ENCODE data around the gene FAM20C.

The FAM20C gene

DNA sequence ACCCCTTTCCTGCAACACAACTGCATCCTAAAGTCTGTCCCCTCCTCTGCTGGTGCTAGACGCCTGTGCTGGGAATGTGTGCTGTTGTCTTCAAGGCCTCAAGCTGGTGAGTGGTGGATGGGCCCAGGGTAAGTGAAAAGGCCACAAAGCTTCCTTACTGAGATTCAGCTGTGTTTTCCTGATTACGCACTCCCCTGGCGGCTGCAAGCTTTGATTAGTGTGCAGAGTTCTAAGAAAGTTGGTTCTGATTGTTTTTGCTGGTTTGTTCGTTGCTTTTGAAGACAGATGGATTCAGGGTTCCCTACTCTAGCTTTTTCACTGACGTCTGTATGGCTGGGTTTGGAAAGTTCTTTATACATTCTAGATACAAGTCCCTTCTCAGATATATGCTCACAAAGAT is 85.7 kb downstream of the FAM20C start:
- DNase-seq: no peak

DNA sequence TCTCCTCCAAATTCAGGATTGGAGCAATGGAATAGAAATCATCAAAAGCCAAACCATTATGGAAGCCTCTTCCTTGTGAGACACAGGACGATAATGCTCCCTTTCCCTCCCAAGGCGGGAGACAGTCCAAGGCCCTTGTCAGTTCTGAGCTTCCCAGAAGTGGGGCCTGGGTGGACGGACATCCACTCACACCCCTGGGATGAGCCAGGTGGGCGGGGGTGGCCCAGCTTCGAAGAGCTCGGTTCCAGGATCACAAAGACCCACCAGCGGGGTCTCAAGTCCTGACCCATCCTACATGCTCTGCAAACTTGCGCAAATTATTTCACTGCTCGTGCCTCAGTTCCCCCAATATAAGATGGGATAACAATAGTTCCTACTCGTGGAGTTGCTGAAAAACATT is 87.5 kb downstream of the FAM20C start:
- DNase-seq: no peak

DNA sequence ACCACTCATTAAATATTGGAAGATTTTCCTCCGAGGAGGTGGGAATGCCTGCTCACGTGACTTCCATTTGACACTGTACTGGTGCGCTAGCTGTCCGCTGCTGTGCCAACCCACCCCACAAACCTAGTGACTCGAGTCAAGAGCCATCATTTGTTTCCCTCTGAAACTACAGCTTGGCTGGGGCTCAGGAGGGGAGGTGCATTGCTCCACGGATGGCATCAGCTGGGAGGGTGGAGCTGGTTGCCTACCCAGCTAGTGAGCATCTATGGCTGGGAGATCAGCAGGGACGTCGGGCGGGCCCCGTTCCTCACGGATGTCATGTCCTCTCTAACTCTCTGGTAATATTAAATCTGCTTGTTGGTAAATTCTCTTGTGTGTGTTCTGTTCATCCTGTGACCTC is 88.1 kb downstream of the FAM20C start:
- no peak for DNase-seq

DNA sequence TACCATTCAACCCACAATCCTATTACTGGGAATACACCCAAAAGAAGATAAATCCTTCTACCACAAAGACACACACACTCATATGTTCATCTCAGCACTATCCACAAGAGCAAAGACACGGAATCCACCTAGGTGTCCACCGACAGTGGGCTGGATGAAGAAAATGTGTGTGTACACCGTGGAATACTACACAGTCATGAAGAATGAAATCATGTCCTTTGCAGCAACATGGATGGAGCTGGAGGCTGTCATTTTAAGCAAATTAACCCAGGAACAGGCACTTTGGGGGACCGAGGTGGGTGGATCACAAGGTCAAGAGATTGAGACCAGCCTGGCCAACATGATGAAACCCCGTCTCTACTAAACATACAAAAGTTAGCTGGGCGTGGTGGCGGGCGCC is 89.3 kb downstream of the FAM20C start:
- DNase-seq: no peak

DNA sequence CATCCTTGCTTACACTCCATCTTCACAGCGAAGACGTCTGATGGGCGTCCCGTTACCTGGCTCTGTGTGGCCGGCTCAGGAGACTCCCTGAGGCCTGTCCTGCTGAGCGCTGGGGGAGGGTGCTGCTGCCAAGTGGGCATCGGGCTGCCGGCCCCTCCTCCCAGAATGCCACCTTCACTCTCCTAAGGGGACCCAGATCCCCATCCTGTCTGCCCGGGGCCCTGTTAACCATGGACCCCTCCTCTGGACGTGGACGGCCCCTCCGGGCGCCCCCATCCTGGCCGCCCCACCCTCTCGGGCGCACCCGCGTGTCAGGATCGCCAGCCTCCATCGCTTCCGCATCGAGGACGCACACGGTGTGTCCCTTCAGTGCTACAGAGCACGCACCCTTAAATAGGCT is 90.2 kb downstream of the FAM20C start:
- no peak for DNase-seq

DNA sequence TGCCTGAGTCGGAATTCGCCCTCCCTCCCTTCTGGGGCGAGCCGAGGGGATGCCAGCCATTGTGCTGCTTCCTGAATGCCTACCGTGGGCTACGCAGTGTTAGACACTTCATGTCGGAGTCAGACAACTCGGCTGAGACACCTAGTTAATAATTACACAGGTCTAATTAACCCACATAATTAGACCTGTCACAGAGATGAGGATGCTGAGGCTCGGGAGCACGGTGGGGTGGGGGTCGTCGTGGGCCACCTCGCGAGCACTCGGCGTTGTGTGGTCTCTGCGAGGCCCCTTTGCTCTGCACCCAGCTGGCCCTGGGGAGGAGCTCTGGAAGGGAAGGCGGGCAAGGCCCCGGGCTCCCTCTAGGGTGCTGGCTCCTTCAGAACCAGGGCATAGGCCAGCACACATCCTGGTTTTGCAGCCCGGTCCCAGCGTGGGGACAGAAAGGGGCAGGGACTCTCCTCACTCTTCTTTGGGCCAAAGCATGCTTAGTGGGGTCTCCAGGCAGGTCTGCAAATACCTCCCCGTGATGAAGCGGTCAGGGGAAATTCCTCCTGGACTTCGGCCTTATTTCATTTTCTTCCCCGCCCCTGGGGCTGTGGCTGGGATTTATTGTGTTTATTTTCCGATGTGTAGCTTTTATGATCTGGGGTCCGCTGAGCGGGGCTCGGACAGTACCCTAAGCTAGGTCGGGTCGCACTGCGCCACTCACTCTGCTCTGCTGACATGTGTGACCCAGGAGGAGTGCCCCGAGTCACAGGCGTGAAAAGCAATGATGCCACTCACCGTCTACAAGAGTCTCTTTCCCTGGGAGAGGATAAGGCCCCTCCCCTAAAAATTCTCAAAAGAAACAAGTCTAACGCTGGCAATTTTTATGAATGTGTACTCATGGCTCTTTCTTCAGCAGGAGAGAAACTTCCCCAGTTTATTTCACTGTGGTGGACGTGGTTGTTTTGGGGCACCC is 92.7 kb downstream of the FAM20C start:
- DNase-seq: no peak

DNA sequence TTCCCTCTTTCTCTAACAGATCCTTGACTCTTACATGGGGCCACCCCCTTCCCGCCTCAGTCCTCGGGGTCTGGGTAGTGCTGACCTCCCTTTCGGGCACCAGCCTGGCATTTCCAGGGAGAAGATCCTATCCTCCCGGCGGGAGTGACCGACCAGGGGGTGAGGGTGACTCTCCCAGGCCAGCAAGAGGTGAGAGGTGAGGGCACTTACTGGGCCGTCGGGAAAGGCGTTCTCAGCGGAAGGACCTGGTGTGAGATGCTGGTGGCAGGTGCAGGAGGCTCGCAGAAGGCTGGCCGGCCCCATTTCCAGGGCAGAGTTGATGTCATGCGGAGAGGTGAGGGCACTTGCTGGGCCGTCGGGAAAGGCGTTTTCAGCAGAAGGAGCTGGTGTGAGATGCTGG is 93.4 kb downstream of the FAM20C start:
- no peak for DNase-seq

DNA sequence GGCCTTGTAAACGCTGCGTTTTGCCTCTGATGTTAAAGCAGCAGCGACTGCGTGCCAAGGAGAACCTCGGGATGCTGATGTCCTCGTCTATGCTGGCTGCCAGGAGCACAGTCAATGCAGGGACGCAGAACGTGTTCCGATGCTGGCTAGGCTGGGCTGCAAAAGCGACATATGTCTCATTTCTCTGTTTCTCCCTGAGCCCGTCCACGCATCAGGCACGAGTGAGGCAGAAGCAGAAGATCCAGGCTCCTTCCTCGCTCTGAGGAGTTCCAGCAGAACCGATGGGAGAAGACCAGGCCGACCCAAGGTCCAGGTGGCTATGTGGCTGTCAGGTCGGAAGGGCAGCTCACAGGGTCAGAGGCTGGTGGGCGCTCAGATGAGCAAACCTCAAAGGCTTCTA is 93.9 kb downstream of the FAM20C start:
- DNase-seq: no peak

DNA sequence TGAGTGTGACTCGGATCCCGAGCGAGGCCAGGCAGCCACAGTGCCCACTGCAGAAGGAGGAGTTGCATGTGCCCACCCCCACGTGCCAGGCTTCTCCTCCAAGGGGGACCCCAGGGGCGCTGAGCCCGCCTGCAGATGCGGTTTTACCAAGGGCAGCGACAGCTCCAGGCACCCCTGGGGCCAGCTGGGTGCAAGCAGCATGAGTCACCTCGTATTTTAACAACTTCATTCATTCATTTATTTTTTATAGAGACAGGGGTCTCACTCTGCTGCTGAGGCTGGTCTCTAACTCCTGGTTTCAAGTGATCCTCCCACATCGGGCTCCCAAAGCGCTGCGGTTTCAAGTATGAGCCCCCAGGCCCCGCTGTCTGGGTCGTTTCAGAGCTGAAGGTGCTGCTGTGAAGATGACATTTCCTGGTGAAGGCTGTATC is 96.3 kb downstream of the FAM20C start:
- no peak for DNase-seq

DNA sequence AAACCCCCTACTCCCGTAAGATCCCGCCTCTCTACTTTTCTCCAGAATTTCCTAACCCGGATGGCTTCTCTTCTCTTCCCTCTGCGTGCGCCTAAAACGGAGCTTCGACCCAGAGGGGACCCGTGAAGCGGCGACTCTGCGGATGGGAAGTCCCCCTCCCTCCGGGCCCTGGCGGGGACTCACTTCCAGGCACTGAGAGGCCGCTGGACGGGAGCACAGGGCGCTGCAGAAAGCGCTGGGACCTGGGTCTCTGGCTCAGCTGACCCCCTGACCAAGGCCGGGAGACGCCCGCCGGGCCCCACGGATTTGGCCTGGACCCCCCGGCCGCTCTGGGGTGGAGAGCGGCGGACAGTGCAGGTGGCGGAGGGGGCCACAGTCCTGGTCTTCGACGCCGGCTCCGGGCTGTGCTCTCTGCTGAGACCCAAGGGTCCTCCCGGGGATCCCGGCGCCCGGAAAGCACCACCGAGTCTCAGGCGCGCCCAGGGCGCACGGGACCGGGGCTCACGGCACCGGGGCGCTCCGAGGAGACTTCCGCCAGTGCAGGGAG is 96.9 kb downstream of the FAM20C start:
- no peak for DNase-seq

DNA sequence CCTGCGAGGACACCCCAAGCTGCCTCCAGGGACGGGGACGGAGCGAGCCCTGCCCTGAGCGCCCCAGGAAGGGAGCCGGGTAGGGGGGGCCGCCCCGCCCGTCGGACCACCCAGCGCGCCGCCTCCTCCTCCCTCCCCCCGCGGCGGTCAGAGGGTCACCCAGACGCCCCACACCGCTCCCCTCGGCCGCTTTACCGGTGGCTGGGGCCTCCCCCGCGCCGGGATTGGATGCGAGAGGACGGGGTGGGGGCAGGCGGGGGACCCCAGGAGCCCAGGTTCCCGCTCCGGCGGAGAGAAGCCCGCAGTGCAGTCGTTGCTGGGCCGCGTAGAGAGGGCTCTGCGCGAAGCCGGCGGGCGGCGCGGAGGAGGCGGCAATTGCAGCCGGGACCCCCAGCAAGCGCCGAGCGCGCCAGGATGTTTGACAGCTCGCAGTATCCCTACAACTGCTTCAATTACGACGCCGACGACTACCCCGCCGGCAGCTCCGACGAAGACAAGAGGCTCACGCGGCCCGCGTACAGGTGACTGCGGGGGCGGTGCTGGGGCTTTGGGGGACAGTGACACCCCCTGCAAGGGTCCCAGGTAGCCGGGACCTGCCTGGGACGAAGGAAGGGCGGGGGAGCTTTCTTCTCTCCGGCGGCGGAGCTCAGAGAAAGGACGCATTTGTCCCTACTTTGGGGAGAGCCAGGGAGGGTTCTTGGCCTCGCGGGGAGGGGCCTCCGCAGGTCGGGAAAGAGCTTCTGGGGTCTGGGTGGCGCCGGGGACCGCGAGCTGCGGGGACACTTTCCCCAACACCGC is 97.6 kb downstream of the FAM20C start, which contains the start of gene FOXL3:
TSS of gene FOXL3 (plus strand) at position 415 of the 798 bp plus-strand sequence. CDS start at position 415, 0 bp downstream.
- DNase-seq: no peak

DNA sequence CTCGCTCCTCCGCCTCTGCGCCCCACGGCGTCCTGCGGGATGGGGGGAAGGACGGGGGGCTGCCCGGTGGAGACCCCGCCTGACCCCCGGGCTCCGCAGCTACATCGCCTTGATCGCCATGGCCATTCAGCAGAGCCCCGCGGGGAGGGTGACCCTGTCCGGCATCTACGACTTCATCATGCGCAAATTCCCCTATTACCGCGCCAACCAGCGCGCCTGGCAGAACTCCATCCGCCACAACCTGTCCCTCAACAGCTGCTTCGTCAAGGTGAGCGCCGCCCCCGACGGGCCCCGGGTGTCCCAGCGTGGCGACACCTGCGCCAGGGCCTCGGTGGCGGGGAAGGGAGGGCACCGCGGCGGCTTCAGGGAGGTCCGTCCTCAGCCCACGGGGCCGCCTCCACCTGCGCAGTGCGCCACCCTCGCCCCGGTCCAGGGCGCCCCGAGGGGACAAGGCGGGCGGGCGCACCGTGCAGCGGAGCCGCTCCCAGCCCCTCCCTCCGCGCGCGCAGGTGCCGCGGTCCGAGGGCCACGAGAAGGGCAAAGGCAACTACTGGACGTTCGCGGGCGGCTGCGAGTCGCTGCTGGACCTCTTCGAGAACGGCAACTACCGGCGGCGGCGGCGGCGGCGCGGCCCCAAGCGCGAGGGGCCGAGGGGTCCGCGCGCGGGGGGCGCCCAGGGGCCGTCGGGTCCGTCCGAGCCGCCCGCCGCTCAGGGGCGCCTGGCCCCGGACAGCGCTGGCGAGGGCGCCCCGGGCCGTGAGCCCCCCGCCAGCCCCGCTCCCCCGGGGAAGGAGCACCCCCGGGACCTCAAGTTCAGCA is 98.4 kb downstream of the FAM20C start:
- no peak for DNase-seq

DNA sequence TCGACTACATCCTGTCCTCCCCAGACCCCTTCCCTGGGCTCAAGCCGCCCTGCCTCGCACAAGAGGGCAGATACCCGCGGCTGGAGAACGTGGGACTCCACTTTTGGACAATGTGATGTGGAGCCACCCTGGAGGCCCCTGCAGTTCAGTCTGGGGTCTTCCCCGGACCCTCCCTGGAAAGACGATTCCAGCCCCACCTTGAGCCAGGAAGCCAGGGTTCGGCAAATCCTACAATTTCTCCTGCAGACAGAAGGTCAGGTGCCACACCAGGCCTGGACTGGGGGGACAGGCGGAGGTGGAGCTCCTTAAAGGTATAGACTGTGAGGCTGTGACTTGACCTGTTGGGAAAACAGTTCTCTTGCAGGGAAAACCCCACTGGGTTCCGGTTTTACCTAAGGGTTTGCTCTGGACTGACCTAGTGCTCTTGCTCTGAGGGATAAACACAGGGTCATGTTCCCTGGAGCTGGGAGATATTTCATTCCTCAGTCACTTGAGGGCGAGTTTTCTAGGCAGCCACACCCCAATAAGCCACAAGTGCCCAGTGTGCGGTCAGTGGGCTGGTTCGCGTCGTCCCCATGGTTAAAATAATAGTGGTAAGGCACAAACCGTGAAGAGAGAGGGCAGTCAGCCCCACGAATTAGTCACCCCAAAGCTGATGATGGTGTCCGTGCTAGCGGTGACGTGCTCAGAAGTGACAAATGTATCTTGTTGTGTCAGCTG is 99.2 kb downstream of the FAM20C start:
- no peak for DNase-seq

DNA sequence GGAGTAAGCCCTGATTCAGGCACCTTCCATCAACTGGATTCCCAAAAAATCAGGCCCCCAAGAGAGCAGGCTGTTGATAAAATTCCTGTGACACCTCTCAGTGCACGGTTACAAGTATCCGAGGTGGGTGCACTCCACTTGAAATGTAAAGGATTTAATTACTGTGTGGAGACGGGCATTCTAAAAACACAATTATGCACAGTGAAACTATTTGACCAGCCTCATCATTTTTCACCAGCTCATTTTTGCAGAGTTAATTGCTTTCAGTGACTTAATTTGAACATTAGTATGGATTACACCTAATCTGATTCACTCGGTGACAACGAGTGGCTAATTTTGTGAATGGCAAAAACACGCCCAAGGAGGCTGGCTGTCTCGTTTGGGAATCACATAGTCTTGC is 99.9 kb downstream of the FAM20C start:
- no peak for DNase-seq

DNA sequence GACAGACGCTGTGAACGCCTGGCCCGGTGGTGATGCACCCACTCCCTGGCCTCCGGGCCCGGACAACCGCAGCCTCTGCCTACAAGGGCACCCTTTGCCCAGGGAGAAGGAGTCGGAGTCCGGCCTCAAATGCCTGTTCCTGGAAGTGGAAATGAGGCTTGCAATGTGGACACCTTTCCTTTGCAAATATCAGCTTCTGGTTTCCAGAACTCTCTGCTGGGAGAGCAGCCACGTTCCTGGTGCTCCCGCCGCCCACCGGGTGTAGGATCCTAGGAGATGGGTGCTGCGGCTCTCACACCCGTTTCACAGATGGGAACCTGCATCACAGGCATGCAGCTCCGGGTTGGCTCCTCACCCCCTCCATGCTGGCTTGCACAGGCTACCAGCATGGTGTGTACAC is 100.5 kb downstream of the FAM20C start:
- no peak for DNase-seq

DNA sequence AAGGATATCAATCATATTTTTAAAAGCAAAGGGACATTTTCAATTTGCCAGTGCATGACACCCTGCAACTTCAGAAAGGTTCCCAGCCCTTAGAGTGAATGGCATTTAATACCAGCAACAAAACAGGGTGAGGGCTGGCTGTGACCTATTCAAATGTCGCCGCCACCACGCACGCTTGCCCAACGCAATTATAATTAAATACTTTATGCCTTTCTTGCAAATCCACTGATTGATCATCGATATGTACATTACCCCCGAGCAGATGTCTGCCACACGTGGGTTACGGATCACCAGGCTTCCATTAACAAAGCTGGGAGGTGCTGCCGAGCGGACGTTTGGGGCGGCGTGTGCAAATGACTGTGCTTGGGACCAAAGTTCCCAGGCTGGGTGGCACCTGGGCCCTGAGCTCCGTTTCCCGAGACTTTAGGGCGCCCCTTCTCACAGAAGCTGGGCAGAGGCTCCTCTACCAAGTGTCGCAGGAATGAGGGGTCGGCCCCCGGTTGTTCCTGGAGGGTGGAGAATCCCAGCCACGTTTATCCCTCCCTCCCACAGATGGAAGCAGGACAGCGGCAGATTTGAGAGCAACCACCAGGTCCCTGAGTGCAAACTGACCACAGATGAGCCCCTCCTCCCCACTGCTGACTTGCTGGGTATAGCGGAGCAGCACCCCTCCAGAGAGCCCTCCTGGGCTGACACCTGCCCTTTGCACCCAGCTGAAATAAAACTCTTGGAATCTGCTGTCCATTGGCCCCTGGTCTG is 101.5 kb downstream of the FAM20C start:
- no peak for DNase-seq

DNA sequence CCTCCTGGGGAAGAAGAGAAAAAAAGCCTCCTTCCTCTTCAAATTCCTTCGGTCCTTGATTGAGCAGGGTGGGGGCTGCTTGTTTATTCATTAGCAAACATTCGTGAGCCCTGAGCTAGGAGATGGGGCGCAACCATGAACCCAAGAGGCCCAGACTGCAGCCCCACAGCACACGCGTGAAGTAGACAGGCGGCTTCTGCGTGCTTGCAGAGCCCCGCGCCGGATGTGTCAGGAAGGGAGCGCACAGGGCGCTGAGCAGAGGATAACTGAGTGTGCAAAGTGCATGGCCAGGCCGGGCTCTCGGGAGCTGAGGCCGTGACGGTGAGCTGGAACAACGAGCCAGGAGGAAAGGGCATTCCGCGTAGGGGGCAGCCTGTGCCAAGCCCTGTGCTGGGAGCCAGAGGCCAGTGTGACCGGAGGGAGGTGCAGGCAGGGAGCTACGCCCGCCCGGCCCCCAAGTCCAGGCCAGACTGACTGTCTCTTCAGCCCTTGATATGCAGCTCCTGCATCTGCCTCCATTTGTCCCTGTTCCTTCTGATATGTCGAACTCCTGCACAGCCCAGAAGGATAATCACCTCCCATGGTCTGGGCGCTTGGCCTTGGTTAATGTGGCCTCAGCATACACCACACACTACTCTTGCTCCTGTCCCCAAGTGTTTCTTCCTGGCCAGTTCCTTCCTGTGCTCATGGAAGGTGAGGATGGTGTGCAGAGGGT is 102.2 kb downstream of the FAM20C start:
- no peak for DNase-seq

DNA sequence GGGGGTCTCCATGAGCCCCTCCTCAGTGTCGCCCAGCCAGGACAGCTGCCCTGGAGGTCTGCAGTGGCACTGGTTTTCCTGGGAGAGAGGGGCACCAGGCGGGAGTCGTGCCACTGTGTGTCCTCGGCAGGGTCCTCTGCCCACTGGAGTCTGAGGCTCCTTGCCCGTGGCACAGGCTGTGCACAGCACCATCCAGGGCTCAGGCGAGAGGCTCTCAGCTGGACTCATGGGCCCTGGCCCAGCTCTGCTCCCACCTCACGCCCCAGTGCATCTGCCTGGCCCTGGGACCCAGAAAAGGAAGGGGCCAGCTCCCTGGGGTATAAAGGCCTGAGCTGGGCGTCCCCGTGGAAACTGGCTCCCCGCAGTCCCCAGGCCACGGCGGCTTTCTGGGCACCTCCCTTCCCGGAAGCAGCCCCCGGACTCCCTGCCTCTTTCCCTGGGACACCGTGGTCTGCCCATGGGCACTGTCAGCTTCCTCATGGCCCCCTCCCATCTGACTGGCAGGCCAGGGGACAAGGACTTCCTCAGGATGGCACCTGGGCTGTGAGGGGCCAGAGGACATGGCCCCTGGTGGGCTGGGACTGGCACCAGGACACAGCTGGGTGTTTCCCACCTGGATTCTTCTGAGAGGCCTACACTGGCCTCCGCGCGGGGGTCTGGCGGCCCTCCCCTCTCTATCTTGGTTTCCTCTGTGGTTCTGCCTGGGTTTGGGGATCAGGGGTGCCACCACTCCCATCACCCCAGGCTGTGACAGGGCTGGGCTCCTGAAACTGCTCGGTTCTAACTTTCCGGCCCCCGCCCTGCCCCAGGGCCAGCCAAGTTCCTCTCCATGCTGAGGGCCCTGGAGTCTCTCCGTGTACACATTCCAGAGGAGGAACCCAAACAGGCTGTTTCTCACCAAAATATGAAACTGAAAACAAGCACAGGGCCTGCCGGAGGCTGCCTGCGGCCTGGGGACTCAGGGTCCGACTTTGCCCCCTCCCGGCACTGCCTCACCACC is 103.1 kb downstream of the FAM20C start:
- DNase-seq: no peak

DNA sequence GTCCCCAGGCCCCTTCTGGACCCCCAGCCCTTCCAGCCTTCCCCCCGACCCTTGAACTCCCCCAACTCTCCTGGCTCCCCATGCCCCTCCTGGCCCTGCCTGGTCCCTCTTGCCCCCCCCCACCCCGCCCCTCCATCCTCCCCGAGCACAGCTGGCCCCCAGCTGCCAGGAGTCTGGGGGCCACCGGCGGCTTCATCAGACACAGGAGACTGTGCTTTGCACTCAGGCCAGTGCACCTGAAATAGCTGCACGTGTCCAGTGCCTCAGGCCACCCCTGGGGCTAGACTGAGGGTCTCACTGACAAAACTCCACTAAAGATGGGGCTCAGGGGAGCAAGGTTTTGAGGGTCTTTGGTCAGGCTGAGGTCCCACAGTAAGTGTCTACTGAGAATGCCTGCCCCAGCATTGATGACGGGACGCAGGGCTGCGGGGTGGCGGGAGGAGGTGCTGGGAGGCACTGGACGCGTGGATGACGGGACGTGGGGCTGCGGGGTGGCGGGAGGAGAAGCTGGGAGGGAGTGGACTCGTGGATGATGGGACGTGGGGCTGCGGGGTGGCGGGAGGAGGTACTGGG is 104.1 kb downstream of the FAM20C start:
- no peak for DNase-seq

Data from fibroblast of skin of right quadriceps (primary cell).